Measurements from ENCODE around the gene TYRP1.

The TYRP1 gene, protein sequence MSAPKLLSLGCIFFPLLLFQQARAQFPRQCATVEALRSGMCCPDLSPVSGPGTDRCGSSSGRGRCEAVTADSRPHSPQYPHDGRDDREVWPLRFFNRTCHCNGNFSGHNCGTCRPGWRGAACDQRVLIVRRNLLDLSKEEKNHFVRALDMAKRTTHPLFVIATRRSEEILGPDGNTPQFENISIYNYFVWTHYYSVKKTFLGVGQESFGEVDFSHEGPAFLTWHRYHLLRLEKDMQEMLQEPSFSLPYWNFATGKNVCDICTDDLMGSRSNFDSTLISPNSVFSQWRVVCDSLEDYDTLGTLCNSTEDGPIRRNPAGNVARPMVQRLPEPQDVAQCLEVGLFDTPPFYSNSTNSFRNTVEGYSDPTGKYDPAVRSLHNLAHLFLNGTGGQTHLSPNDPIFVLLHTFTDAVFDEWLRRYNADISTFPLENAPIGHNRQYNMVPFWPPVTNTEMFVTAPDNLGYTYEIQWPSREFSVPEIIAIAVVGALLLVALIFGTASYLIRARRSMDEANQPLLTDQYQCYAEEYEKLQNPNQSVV

GRCh38 chr9:12693141-12693540, at the start of gene TYRP1:
Gene TYRP1 (plus strand): TSS chr9:12693385. CDS start chr9:12693997, 612 bp downstream.
- no peak for DNase-seq (ENCODE audit: low read depth)
- H3K4me3 ChIP-seq (ENCODE audit: low read depth, low read length): no peak within 1 kb of the TSS
- in situ Hi-C loops (cut with HindIII; ENCODE audit: low sequenced_read_pairs): no loop called here

DNA sequence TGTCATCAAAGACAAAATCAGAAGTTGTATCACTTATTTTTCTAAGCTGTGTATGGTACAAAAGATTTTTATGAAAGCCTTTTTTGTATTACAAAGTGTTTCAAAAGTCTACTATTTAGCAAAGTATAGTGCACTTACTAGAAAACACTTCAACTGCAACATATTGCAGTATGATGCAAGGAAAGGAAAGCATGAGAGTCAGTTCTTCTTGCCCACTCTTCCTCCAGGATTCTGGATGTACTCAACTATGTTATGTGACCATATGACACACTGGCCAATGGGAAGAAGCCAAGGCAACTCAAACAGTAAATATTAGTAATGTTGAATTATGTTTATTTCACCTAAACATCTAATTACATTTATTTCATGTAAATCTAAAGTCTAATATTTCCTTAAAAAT, 49.5 kb upstream of the TYRP1 start:
- no peak for DNase-seq (ENCODE audit: low read depth)
- in situ Hi-C loops (cut with HindIII; ENCODE audit: low sequenced_read_pairs): no loop called here
- TF ChIP-seq, protein P1, sequence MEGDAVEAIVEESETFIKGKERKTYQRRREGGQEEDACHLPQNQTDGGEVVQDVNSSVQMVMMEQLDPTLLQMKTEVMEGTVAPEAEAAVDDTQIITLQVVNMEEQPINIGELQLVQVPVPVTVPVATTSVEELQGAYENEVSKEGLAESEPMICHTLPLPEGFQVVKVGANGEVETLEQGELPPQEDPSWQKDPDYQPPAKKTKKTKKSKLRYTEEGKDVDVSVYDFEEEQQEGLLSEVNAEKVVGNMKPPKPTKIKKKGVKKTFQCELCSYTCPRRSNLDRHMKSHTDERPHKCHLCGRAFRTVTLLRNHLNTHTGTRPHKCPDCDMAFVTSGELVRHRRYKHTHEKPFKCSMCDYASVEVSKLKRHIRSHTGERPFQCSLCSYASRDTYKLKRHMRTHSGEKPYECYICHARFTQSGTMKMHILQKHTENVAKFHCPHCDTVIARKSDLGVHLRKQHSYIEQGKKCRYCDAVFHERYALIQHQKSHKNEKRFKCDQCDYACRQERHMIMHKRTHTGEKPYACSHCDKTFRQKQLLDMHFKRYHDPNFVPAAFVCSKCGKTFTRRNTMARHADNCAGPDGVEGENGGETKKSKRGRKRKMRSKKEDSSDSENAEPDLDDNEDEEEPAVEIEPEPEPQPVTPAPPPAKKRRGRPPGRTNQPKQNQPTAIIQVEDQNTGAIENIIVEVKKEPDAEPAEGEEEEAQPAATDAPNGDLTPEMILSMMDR (IDR thresholded peaks at IDR 0.05; ENCODE audit: low read depth, low read length, missing control alignments): no peak
- no peak overlapping the region for H3K4me3 ChIP-seq (ENCODE audit: low read depth, low read length)

More at GRCh38 chr9:12693141-12693540, at the start of gene TYRP1:
- TF ChIP-seq, protein P1 (IDR thresholded peaks at IDR 0.05; ENCODE audit: low read depth, low read length, missing control alignments): no peak

GRCh38 chr9:12648925-12649324, 44.3 kb upstream of the TYRP1 start:
- no peak for DNase-seq (ENCODE audit: low read depth)
- in situ Hi-C loops (cut with HindIII; ENCODE audit: low sequenced_read_pairs): no loop called here
- TF ChIP-seq, protein P1 (IDR thresholded peaks at IDR 0.05; ENCODE audit: low read depth, low read length, missing control alignments): no peak
- H3K4me3 ChIP-seq (ENCODE audit: low read depth, low read length): no peak overlapping the region

GRCh38 chr9:12651125-12651524, 42.1 kb upstream of the TYRP1 start:
- no peak overlapping the region for H3K4me3 ChIP-seq (ENCODE audit: low read depth, low read length)

DNA sequence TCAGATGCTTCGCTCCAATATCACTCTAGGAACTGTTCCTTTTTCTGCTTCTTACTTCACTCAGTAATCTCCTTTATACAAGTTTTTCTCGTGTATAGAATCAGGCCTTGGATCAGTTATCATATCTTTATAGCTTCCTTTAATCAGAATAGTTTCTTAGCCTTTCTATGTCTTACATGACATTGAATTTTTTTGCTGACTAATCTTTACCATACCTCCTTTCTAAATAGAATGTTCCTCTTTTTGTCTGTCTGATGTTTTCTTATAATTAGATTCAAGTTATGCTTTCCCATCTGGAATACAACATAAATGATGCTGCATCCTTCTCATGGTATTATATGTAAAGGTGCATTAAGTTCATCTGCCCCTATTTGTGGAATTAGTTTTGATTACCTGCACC, 40.2 kb upstream of the TYRP1 start:
- in situ Hi-C loops (cut with HindIII; ENCODE audit: low sequenced_read_pairs): no loop called here
- TF ChIP-seq, protein P1 (IDR thresholded peaks at IDR 0.05; ENCODE audit: low read depth, low read length, missing control alignments): no peak
- H3K4me3 ChIP-seq (ENCODE audit: low read depth, low read length): no peak overlapping the region
- no peak for DNase-seq (ENCODE audit: low read depth)

More at GRCh38 chr9:12651125-12651524, 42.1 kb upstream of the TYRP1 start:
- no peak for DNase-seq (ENCODE audit: low read depth)
- in situ Hi-C loops (cut with HindIII; ENCODE audit: low sequenced_read_pairs): no loop called here
- TF ChIP-seq, protein P1 (IDR thresholded peaks at IDR 0.05; ENCODE audit: low read depth, low read length, missing control alignments): no peak

DNA sequence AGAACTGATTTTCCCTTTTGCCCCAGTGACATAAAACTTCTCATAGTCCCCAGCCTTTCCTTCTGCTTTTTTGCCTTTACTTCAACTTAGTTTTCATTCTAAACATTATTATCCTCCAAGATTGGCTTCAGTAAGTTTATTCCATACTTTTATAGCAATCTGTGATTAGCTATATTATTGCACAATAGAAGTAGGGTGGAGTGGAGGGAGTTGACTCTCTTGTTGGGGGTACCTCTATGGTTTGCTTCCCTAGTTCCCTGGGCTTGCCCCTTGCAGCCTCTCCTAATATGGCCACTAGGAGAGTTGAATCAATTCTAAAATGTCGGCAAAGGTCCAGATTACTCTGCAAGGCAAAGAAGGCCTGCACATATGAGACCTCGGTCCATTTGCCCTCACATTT, 36.4 kb upstream of the TYRP1 start:
- DNase-seq (ENCODE audit: low read depth): no peak
- H3K4me3 ChIP-seq (ENCODE audit: low read depth, low read length): no peak overlapping the region
- TF ChIP-seq, protein P1 (IDR thresholded peaks at IDR 0.05; ENCODE audit: low read depth, low read length, missing control alignments): no peak
- in situ Hi-C loops (cut with HindIII; ENCODE audit: low sequenced_read_pairs): no loop called here

Data from astrocyte of the cerebellum (primary cell).